Erythroblast (primary cell): ENCODE data around the gene PHF21B.

ENCODE experiments used
- GATA1 ChIP-seq: IDR thresholded peaks from 2 replicates; pipeline ENCODE4 v1.6.1; 2011; ENCODE audit warnings: low read depth, mild to moderate bottlenecking, control low read depth, low read length, moderate library complexity
- POLR2A ChIP-seq: IDR thresholded peaks from 2 replicates; pipeline ENCODE4 v1.6.1; 2011; ENCODE audit warnings: mild to moderate bottlenecking, low read length

- TF ChIP-seq POLR2A (no peak), GATA1 (no peak)
These were observed 54.7 kb downstream of the PHF21B start for GRCh38 chr22:44955102-44955501.
